ENCODE results near the gene FRMPD1. TPM values are rescaled to one million over a fixed set of nuclear protein-coding genes. Genes with fewer than 3 reads are reported as not detected.

Gene FRMPD1
- total RNA-seq, 1 experiment from 2014 or later, result not detected

GRCh38 chr9:37656936-37657335 is 6.2 kb downstream of the FRMPD1 start:
- Mint-ChIP-seq H3K4me3 (ENCODE audit: low read depth, unreplicated experiment) (no peak overlapping the region), H3K4me1 (ENCODE audit: low read depth, unreplicated experiment) (no peaks in the 10 kb centered on the region), H3K9me3 (ENCODE audit: low read depth, unreplicated experiment) (no peaks in the 10 kb centered on the region), H3K36me3 (ENCODE audit: insufficient read depth, unreplicated experiment) (no peaks in the 10 kb centered on the region), H3K27ac (ENCODE audit: unreplicated experiment) (no peak overlapping the region), H3K27me3 (ENCODE audit: unreplicated experiment) (peaks cover 64% of the 10 kb centered on the region)
- no peak for TF ChIP-seq CTCF (IDR thresholded peaks at IDR 0.05; ENCODE audit: unreplicated experiment)
- intact Hi-C loops (cut with micrococcal nuclease; ENCODE audit: unreplicated experiment), result no loop called here
- CTCF ChIA-PET, result no interaction called here
- DNase-seq, result no peak
- BruUV-seq (replicated peaks), result no TSS peak

- intact Hi-C loops (cut with micrococcal nuclease; ENCODE audit: unreplicated experiment), result no loop called here
- H3K4me1 Mint-ChIP-seq (ENCODE audit: low read depth, unreplicated experiment), result no peaks in the 10 kb centered on the region
- CTCF ChIA-PET, result no interaction called here
- BruUV-seq (replicated peaks), result no TSS peak
- TF ChIP-seq CTCF (IDR thresholded peaks at IDR 0.05; ENCODE audit: unreplicated experiment), result no peak
- H3K27ac Mint-ChIP-seq (ENCODE audit: unreplicated experiment), result no peak overlapping the region
- no peaks in the 10 kb centered on the region for H3K36me3 Mint-ChIP-seq (ENCODE audit: insufficient read depth, unreplicated experiment)
- DNase-seq, result no peak
- H3K27me3 Mint-ChIP-seq (ENCODE audit: unreplicated experiment), result peaks cover 42% of the 10 kb centered on the region
- H3K4me3 Mint-ChIP-seq (ENCODE audit: low read depth, unreplicated experiment), result no peak overlapping the region
- H3K9me3 Mint-ChIP-seq (ENCODE audit: low read depth, unreplicated experiment), result no peaks in the 10 kb centered on the region
These were observed 9.9 kb downstream of the FRMPD1 start for GRCh38 chr9:37660691-37661090.

GRCh38 chr9:37663926-37664325 is 13.2 kb downstream of the FRMPD1 start:
- CTCF ChIA-PET, result no interaction called here
- BruUV-seq (replicated peaks), result no TSS peak
- Mint-ChIP-seq H3K27me3 (ENCODE audit: unreplicated experiment) (peaks cover 32% of the 10 kb centered on the region), H3K36me3 (ENCODE audit: insufficient read depth, unreplicated experiment) (no peaks in the 10 kb centered on the region), H3K4me3 (ENCODE audit: low read depth, unreplicated experiment) (no peak overlapping the region), H3K27ac (ENCODE audit: unreplicated experiment) (no peak overlapping the region), H3K9me3 (ENCODE audit: low read depth, unreplicated experiment) (no peaks in the 10 kb centered on the region), H3K4me1 (ENCODE audit: low read depth, unreplicated experiment) (no peaks in the 10 kb centered on the region)
- no peak for DNase-seq
- TF ChIP-seq CTCF (IDR thresholded peaks at IDR 0.05; ENCODE audit: unreplicated experiment), result no peak
- intact Hi-C loops (cut with micrococcal nuclease; ENCODE audit: unreplicated experiment), result no loop called here

GRCh38 chr9:37667706-37668105 is 17.0 kb downstream of the FRMPD1 start:
- no TSS peak for BruUV-seq (replicated peaks)

More at GRCh38 chr9:37667706-37668105, 17.0 kb downstream of the FRMPD1 start:
- Mint-ChIP-seq H3K27me3 (ENCODE audit: unreplicated experiment) (peaks cover 59% of the 10 kb centered on the region), H3K9me3 (ENCODE audit: low read depth, unreplicated experiment) (no peaks in the 10 kb centered on the region), H3K27ac (ENCODE audit: unreplicated experiment) (no peak overlapping the region), H3K4me1 (ENCODE audit: low read depth, unreplicated experiment) (no peaks in the 10 kb centered on the region), H3K4me3 (ENCODE audit: low read depth, unreplicated experiment) (no peak overlapping the region), H3K36me3 (ENCODE audit: insufficient read depth, unreplicated experiment) (no peaks in the 10 kb centered on the region)
- no peak for DNase-seq
- intact Hi-C loops (cut with micrococcal nuclease; ENCODE audit: unreplicated experiment), result no loop called here
- no peak for TF ChIP-seq CTCF (IDR thresholded peaks at IDR 0.05; ENCODE audit: unreplicated experiment)
- CTCF ChIA-PET, result no interaction called here

Measured in Calu3 (cell line).